Ovary (tissue), 9 donors: ENCODE measurements around the gene NELFCD. TPM values are rescaled to one million over a fixed set of nuclear protein-coding genes. Genes with fewer than 3 reads are reported as not detected.
A peak's percentile ranks its signal among the peaks of the same experiment; 100 is the strongest.

Experiments
- DNase-seq, 5 donors: peaks; one replicate each; pipeline ENCODE4 v3.0.0-alpha.2; 2019 to 2020
- H3K27ac ChIP-seq, 2 donors: fragments of 200-600 bp; one replicate each; pipeline versions ENCODE4 v1.5.1 to v1.8.0; 2019 to 2022
- H3K27me3 ChIP-seq: fragments of 200-600 bp; one replicate; pipeline ENCODE4 v1.8.0; 2022
- H3K36me3 ChIP-seq: fragments of 200-600 bp; sonication (generic); one replicate; pipeline ENCODE4 v1.5.1; 2019
- H3K4me1 ChIP-seq: one replicate; pipeline ENCODE4 v1.8.1; 2013; ENCODE audit warnings: mild to moderate bottlenecking, moderate library complexity; ENCODE audit not compliant: insufficient read depth
- H3K4me3 ChIP-seq: fragments of 200-600 bp; sonication (generic); one replicate; pipeline ENCODE4 v1.5.1; 2017
- H3K9me3 ChIP-seq, 2 donors: fragments of 200-600 bp in 1 of 2; sonication (generic) in 1 of 2; one replicate each; pipeline versions ENCODE4 v1.5.1 to v1.8.1; 2013 to 2019; ENCODE audit warnings: mild to moderate bottlenecking in 1 of 2, moderate library complexity in 1 of 2
- EP300 ChIP-seq: sonication (generic); formaldehyde crosslinking; IDR thresholded peaks from one replicate; pipeline ENCODE4 v1.6.1; 2017; ENCODE audit warnings: antibody characterized with exemption
- POLR2A ChIP-seq: fragments of 450-650 bp; IDR thresholded peaks from one replicate; pipeline ENCODE4 v1.6.1; 2017; ENCODE audit warnings: antibody characterized with exemption, mild to moderate bottlenecking, moderate library complexity
- WGBS, 3 donors: extraction: QIAGEN DNeasy Blood & Tissue Kit in 1 of 3; methylation state at CpG; one replicate each; pipeline versions ENCODE4 v1.1.5 to v1.1.7; 2013 to 2017; 5-methylcytosine and 5-hydroxymethylcytosine counted together
- intact Hi-C, 4 donors: fragments of 100-400 bp; cut with DNase I; formaldehyde crosslinking; loops; one replicate each; pipeline versions ENCODE4 v1.11.0 to v1.15.1; 2022 to 2023
- polyA plus RNA-seq, 2 donors: library from polyadenylated mRNA; stranded (reverse); fragments of 200-250 nt in 1 of 2; fragments of 350-450 nt in 1 of 2; fragmentation: Illumina TruSeq in 1 of 2; extraction: RNeasy Lipid Tissue Mini Kit (QIAGEN cat#74804) in 1 of 2; gene quantifications; one replicate each; pipeline ENCODE4 v1.2.3, GENCODE V29; 2013 to 2014
- total RNA-seq, 7 donors: library from RNA; depleted of rRNA in 2 of 7; stranded (reverse); fragments of >200 nt in 2 of 7; fragmentation: NEBNext Ultra II Directional in 3 of 7; extraction: Animal tissue kit (Norgen Biotek cat#: 25700) in 3 of 7; gene quantifications; one replicate each; pipeline versions ENCODE4 v1.1.0 to v1.2.4, GENCODE V29; 2016 to 2023
- TF ChIP-seq, protein P1 (sequence below), 3 donors: fragments of 450-650 bp in 2 of 3; fragments of 200-600 bp in 1 of 3; IDR thresholded peaks; one replicate each; pipeline versions ENCODE4 v1.5.1 to v1.8.0; 2016 to 2022; ENCODE audit warnings: antibody characterized with exemption in 3 of 3, mild to moderate bottlenecking in 1 of 3
- donor health status: DM: no; HTN: no; CAD: no; lungs with moderate emphysema.
- donor health status: DM: no; HTN: no; CAD: no.
- donor health status: Bipolar disorder and iron deficiency.
- donor health status: DM: yes; HTN: yes; CAD: no.
- donor health status: DM: no; HTN: no; CAD: no.
- donor health status: DM: yes; HTN: yes; CAD: no.

The NELFCD gene
- total and polyA plus RNA-seq, 9 donors = 36.7 to 74.9 (median 59.4) TPM

GRCh38 chr20:59042796-59043631 is 62.0 kb downstream of the NELFCD start:
- intact Hi-C loops = loop anchor here in 2 of 4 donors (5.0 to 10.0 kb wide), 3 partner anchors 66 to 168 kb away; no protein-coding TSS in a partner anchor
- 11 to 59% (median 19%) methylated on average over 16 to 66 of the region's 66 CpGs for WGBS, 3 donors
- peaks cover 8% of the 10 kb centered on the region for H3K4me1 ChIP-seq

GRCh38 chr20:59043698-59044097 is 62.6 kb downstream of the NELFCD start:
- intact Hi-C loops = loop anchor here in 2 of 4 donors (5.0 to 10.0 kb wide), 3 partner anchors 66 to 169 kb away; no protein-coding TSS in a partner anchor
- H3K4me3 ChIP-seq = no peak overlapping the region
- TF ChIP-seq EP300 = no peak
- TF ChIP-seq POLR2A = no peak
- TF ChIP-seq, protein P1, sequence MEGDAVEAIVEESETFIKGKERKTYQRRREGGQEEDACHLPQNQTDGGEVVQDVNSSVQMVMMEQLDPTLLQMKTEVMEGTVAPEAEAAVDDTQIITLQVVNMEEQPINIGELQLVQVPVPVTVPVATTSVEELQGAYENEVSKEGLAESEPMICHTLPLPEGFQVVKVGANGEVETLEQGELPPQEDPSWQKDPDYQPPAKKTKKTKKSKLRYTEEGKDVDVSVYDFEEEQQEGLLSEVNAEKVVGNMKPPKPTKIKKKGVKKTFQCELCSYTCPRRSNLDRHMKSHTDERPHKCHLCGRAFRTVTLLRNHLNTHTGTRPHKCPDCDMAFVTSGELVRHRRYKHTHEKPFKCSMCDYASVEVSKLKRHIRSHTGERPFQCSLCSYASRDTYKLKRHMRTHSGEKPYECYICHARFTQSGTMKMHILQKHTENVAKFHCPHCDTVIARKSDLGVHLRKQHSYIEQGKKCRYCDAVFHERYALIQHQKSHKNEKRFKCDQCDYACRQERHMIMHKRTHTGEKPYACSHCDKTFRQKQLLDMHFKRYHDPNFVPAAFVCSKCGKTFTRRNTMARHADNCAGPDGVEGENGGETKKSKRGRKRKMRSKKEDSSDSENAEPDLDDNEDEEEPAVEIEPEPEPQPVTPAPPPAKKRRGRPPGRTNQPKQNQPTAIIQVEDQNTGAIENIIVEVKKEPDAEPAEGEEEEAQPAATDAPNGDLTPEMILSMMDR (IDR thresholded peaks at IDR 0.05) = no peak
- WGBS, 3 donors = 82 to 89% (median 83%) methylated on average over 3 of the region's 3 CpGs
- peaks cover 8% of the 10 kb centered on the region for H3K4me1 ChIP-seq
- no peak for DNase-seq
- H3K27me3 ChIP-seq = no peaks in the 10 kb centered on the region
- no peaks in the 10 kb centered on the region for H3K36me3 ChIP-seq
- H3K27ac ChIP-seq = peak overlapping the region in 1 of 2 donors; percentile 69
- H3K9me3 ChIP-seq = no peaks in the 10 kb centered on the region

More at GRCh38 chr20:59042796-59043631, 62.0 kb downstream of the NELFCD start:
- Histone ChIP-seq H3K36me3 (no peaks in the 10 kb centered on the region), H3K9me3 (no peaks in the 10 kb centered on the region), H3K27ac (peak overlapping the region in 1 of 2 donors; percentile 69), H3K4me3 (peak overlapping the region; percentile 94), H3K27me3 (no peaks in the 10 kb centered on the region)
- peak; percentile 90 to 96 (median 93) for DNase-seq
- TF ChIP-seq, protein P1 (IDR thresholded peaks at IDR 0.05) = peak in 1 of 3 donors; percentile 7
- no peak for TF ChIP-seq EP300

DNA sequence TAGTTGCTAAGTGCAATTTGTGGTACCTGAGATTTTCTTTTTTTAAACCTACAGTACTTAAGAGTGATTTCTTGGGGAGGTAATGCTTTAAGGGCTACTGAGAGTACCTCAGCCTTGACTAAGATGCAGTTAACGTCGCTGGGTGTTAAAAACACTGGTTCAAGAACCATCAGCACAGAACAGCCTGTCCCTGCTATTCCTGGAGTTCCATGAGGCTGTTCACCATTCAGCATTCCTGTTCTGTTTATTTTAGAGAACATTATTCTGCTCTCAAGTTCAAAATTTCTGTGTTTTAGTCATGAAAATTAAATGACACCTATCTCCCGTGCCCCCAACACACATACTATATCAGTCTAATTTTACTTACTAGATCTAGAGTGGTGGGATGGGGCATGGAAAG is 63.2 kb downstream of the NELFCD start:
- WGBS, 3 donors = 86 to 90% (median 89%) methylated on average over 3 of the region's 3 CpGs
- H3K27ac ChIP-seq = no peak overlapping the region
- no peaks in the 10 kb centered on the region for H3K36me3 ChIP-seq
- intact Hi-C loops = loop anchor here in 2 of 4 donors (5.0 to 10.0 kb wide), 3 partner anchors 67 to 169 kb away; no protein-coding TSS in a partner anchor
- no peak for DNase-seq
- no peak overlapping the region for H3K4me3 ChIP-seq
- H3K9me3 ChIP-seq = no peaks in the 10 kb centered on the region
- peaks cover 8% of the 10 kb centered on the region for H3K4me1 ChIP-seq
- TF ChIP-seq, protein P1 (IDR thresholded peaks at IDR 0.05) = no peak
- TF ChIP-seq POLR2A (no peak), EP300 (no peak)
- no peaks in the 10 kb centered on the region for H3K27me3 ChIP-seq

Other genes with a start within 250 kb of the NELFCD start
- gene GNAS-AS1, start 130.4 kb upstream of the NELFCD start, total RNA-seq = under 1 TPM in 5 of 7 donors, not detected in 2; 0.12 to 0.37 (median 0.18) TPM
- under 1 TPM; 0.10 to 0.22 TPM for gene GNAS-AS1, start 130.4 kb upstream of the NELFCD start, polyA plus RNA-seq
- 100 to 1,000 TPM; 330 to 852 (median 669) TPM for gene GNAS, start 128.5 kb upstream of the NELFCD start, total RNA-seq
- 1,000 to 10,000 TPM in 1 of 2 donors, 100 to 1,000 TPM in 1; 731 to 1,311 TPM for gene GNAS, start 128.5 kb upstream of the NELFCD start, polyA plus RNA-seq
- gene CTSZ, start 26.0 kb downstream of the NELFCD start, total RNA-seq = 100 to 1,000 TPM in 1 of 7 donors, 10 to 100 TPM in 6; 36.7 to 117 (median 76.8) TPM
- gene CTSZ, start 26.0 kb downstream of the NELFCD start, polyA plus RNA-seq = 100 to 1,000 TPM in 1 of 2 donors, 10 to 100 TPM in 1; 88.8 to 301 TPM
- under 1 TPM in 5 of 7 donors, not detected in 2; 0.10 to 0.15 (median 0.12) TPM for gene TUBB1, start 38.2 kb downstream of the NELFCD start, total RNA-seq
- under 1 TPM; 0.02 to 0.17 TPM for gene TUBB1, start 38.2 kb downstream of the NELFCD start, polyA plus RNA-seq
- gene ATP5F1E, start 51.1 kb downstream of the NELFCD start, total RNA-seq = 10 to 100 TPM; 23.2 to 50.4 (median 45.4) TPM
- 10 to 100 TPM; 28.1 to 73.1 TPM for gene ATP5F1E, start 51.1 kb downstream of the NELFCD start, polyA plus RNA-seq
- gene PRELID3B, start 61.5 kb downstream of the NELFCD start, total RNA-seq = 10 to 100 TPM; 21.9 to 40.8 (median 31.4) TPM
- gene PRELID3B, start 61.5 kb downstream of the NELFCD start, polyA plus RNA-seq = 10 to 100 TPM; 16.8 to 25.1 TPM
- under 1 TPM in 6 of 7 donors, not detected in 1; 0.05 to 0.36 (median 0.15) TPM for gene ZNF831, start 182.6 kb downstream of the NELFCD start, total RNA-seq
- under 1 TPM; 0.06 to 0.30 TPM for gene ZNF831, start 182.6 kb downstream of the NELFCD start, polyA plus RNA-seq